Superior temporal gyrus (tissue), 1 donor: Measurements from ENCODE around the gene RPL38.

Source experiments
- DNase-seq: peaks from one replicate; pipeline ENCODE4 v3.0.0-alpha.2; 2016; ENCODE audit errors: extremely low spot score

Gene RPL38

DNA sequence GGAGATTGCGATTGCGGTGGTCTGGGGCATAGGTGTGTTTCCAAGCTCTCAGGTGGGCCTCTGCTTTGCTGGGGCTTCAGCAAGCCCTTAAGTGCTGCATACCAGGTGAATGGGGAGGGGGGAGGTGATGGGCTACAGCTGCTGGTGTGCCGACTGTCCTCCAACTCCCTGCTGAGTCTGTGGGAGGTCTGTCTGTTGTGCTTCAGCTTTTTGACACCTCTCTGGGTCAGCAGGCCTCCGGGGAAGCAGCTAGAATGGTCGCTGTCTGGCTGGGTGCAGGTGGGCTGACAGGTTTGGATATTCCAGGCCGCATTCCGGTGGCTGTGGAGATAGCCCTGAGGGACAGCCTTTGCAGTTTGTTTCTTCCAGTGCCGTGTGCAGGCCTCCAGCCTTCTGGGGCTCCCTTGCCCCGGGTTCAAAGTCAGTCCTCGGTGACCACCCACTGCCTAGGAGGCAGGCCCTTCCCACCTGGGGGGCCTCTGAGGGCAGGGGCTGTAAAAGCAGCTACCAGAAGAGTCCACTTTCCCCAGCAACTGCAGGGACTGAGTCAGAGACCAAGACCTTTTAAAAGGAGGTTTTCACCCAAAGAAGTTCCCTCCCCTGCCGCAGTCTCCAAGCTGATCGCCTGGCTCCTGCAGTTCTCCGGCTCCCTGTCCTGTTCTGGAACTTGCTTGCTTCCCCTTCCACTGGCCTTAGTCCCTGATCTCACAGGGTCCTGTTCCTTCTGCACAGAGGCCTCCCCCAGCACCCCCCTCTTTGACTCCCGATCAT, 7.8 kb downstream of the RPL38 start:
- peak; percentile 47 for DNase-seq

DNA sequence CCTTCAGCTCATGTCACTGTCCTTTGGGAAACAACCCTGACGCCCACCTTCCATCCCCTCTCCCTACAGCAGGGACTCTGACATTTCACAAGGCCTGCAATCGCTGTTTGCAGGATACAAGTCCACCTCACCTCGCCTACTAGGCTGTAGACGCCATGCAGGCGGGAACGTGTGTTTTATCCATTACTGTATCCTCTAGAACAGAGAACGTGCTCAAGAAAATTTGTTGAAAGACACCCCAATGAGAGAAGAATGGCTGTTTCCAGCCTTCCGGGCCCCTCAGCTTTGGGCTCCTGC, 8.4 kb downstream of the RPL38 start:
- DNase-seq = peak; percentile 57

DNA sequence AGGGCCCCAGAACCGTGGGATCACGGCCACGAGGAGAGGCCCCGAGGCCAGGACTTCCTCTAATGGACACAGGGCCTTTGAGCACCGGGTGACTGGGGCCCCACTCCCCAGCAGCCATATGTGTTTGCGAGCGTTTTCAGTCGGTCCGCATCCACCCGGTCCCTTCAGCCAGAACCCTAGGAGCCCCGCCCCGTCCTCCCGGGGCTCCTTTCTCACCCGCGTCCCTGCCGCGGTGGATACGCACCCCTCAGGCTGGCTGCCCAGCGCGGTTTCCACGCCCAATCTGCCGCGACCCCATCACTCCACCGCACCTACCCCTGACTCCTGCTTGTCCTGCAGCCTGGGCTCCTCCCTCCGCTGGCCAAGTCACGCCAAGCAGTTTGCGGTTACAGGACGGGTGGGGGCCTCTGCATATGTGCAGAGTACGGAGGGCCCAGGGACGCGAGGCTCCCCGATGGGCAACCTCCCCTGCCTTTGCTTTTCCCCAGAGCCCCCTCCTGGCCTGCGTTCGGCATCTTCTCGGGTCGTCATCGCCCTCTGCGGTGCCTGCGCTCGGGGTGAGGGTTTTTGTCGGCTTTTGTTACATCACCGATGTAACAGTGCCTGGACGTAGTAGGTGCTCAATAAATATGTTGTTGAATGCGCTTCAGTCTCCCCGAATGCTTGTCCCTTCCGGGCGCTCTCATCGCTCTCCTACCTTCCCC, 8.9 kb downstream of the RPL38 start:
- no peak for DNase-seq

DNA sequence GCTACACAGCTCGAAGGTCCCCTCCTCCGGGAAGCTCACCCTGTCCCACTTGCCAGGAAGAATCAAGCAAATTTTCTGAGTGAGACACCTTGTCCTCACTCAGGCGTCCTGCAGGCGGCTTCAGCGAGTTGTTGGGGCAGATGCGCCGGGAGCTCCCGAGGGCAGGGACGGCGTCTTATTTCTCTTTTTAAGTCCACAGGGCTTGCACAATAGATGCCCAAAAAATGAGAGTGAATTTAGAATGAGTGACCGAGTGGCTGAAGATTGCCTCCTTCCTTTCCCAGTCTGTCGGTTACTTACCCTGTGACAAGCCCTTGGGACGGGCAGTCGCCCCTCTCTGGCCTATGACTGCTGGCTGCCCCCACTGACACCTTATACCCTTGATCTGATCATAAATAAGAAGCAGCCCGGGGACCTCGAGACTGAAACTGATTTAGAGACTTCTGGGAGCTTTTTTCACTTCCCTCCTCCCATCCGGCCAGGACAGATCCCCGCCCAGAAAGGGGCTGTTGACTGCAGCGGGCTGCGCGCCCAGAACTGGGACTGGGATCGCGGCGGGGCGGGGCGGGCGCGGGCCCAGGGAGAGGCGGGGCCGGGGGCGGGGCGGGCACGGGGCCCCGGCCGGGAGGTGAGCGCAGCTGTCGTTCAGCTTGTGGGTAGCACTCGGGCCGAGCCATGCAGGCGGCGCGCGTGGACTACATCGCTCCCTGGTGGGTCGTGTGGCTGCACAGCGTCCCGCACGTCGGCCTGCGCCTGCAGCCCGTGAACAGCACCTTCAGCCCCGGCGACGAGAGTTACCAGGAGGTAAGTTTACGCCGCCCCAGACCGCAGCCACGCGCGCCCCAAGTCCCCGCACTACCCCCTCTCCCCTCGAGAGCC, 9.7 kb downstream of the RPL38 start, which contains the start of gene TTYH2:
Gene TTYH2, plus strand, starts transcription at position 659 of the 879 bp plus-strand sequence. Its CDS starts 17 bp downstream, at position 676.
- DNase-seq = peak; percentile 93

- no peak for DNase-seq
Observed at GRCh38 chr17:74213861-74214391, 10.4 kb downstream of the RPL38 start.

- no peak for DNase-seq
Observed at GRCh38 chr17:74214484-74215341, 11.2 kb downstream of the RPL38 start.

- peak; percentile 69 for DNase-seq
Observed at GRCh38 chr17:74215342-74215727, 11.9 kb downstream of the RPL38 start.

- DNase-seq = no peak
Observed at GRCh38 chr17:74216505-74216904, 13.0 kb downstream of the RPL38 start.

GRCh38 chr17:74217037-74217730, 13.7 kb downstream of the RPL38 start:
- no peak for DNase-seq

DNA sequence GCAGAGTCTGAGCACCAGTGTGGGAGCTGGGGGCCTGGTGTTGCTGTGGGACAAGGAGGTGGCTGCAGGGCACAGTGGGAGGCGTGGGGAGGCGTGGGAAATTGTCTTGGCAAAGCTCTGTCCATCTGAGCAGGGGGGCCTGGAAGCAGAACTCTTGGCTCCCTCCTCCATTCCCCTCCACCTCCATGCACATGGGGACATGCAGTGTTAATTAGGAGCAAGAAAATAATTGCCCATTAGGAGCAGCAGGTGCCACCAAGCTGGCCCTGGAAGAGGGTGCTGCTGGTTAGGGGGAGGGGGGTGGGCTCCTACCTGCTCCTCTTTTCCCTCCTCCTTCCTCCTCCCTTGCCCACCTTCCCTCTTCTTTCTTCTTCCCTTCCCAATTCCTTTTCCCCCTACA, 14.4 kb downstream of the RPL38 start:
- no peak for DNase-seq

GRCh38 chr17:74218436-74218835, 15.0 kb downstream of the RPL38 start:
- DNase-seq = no peak

DNA sequence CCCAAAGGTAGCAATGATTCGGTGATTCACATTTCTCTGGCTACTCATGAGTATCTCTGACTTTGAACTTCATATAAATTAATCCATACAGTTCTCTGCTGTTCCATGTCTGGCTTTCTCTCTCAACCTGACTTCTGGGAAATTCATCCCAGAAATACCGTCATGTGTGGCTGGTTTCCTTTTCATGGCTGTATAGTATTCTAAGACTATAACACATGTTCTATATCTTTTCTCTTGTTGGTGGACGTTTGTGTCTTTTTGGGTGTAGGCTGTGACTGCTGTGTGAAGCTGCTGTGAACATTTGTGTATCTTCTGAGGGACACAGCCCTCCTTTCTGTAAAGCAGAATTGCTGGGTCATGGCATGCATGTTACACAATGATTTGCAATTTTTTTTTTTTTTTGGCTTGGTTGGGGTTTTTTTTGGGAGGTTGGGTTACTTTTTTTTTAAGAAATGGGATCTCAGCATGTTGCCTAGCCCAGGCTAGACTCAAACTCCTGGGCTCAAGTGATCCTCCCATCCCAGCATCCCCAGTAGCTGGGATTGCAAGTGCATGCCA, 16.2 kb downstream of the RPL38 start:
- peak; percentile 6 for DNase-seq

DNA sequence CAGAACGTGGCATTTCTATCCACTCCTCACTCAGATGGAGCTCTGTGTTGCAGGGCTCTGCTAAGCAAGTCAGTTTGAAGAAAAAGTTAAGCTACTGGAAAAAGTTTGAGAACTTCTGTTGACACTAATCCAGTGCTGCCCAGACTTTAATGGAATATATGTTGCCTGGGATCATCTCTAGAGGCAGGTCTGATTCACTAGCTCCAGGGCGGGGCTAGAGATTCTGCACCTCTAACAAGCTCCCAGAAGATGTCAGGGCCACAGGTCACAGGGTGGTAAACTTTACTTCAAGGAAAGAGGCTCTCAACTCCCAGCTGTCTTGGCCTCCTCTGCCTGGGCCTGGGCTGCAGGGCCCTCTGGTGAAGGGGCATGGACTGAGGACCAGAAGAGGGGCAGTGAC, 16.7 kb downstream of the RPL38 start:
- DNase-seq = peak; percentile 5

GRCh38 chr17:74220946-74221818, 17.7 kb downstream of the RPL38 start:
- no peak for DNase-seq

GRCh38 chr17:74222399-74222798, 18.9 kb downstream of the RPL38 start:
- DNase-seq = no peak

DNA sequence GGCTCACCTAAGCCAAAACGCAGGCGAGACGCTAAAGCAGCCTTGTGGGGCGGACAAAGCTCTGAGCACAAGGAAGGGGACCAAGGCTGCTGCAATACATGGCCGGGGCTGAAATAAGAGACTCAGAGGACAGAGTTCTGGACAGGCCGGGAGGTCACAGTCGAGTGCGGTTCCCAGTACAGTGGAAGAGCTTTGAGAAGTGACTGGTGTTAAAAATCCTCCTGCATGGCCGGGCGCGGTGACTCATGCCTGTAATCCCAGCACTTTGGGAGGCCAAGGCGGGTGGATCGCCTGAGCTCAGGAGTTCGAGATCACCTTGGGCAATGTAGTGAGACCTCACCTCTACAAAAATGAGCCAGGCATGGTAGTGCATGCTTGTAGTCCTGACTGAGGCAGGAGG, 20.4 kb downstream of the RPL38 start:
- DNase-seq = no peak

- no peak for DNase-seq
Observed at GRCh38 chr17:74224959-74225725, 21.7 kb downstream of the RPL38 start.

DNA sequence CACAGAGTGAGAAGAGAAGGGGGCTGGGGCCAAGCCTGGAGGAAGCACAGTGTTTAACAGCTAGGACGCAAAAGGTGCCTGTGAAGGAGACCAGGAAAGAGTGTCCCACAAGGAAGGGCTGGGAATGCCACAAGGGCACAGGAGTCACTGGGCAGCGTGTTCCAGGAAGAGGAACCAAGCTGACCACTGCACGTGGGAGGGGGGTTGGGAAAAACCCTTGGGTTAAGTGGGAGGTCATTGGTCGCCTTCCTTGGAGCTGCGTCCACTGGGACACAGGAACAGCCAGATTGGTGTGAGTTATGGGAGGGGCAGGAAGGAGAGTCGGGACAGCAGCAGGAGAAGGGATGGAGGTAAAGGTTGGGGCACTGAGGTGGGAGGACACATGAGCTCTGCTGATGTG, 22.8 kb downstream of the RPL38 start:
- no peak for DNase-seq
